ENCODE data around the gene TSR1.

The TSR1 gene

GRCh38 chr17:2279707-2280106 lies 56.5 kb downstream of the TSR1 start:
- no peak for DNase-seq (ENCODE audit: low read depth)

GRCh38 chr17:2277429-2278170 lies 58.7 kb downstream of the TSR1 start:
- no peak for DNase-seq (ENCODE audit: low read depth)

GRCh38 chr17:2275722-2276121 lies 60.5 kb downstream of the TSR1 start:
- no peak for DNase-seq (ENCODE audit: low read depth)

GRCh38 chr17:2274414-2274813 lies 61.8 kb downstream of the TSR1 start:
- no peak for DNase-seq (ENCODE audit: low read depth)

All from fibroblast of the conjunctiva (primary cell).